Cardiac muscle cell (in vitro differentiated cells and primary cell): ENCODE data around the gene XXYLT1. TPM values are rescaled to one million over a fixed set of nuclear protein-coding genes. Genes with fewer than 3 reads are reported as not detected.
"Not testable (repeated sequence)": the region's sequence is repeated elsewhere in the genome, so short reads cannot be mapped to it uniquely, and the experiment has no call there.

ENCODE experiments used
- DNase-seq, 2 donors: peaks; one replicate each; pipeline versions ENCODE4 v3.0.0 to v3.0.0-alpha.2; 2010 to 2017; ENCODE audit warnings: low read depth in 1 of 2, low spot score in 1 of 2
- H3K27ac ChIP-seq: fragments of 200-600 bp; sonication (generic); 2 replicates; pipeline ENCODE4 v1.5.1; 2016
- H3K27me3 ChIP-seq: fragments of 200-600 bp; sonication (generic); 2 replicates; pipeline ENCODE4 v1.6.0; 2016; ENCODE audit warnings: control low read depth
- H3K36me3 ChIP-seq: fragments of 200-600 bp; sonication (generic); 2 replicates; pipeline ENCODE4 v1.5.1; 2016; ENCODE audit warnings: control low read depth
- H3K4me1 ChIP-seq: fragments of 200-600 bp; sonication (generic); 2 replicates; pipeline ENCODE4 v1.8.1; 2017; ENCODE audit warnings: low read depth, mild to moderate bottlenecking, mixed run types
- H3K4me3 ChIP-seq: fragments of 200-600 bp; sonication (generic); 2 replicates; pipeline ENCODE4 v1.5.1; 2016; ENCODE audit warnings: mild to moderate bottlenecking
- H3K9me3 ChIP-seq: fragments of 200-600 bp; sonication (generic); 2 replicates; pipeline ENCODE4 v1.5.1; 2017; ENCODE audit warnings: low read depth, mild to moderate bottlenecking, control low read depth
- CTCF ChIP-seq: IDR thresholded peaks from 2 replicates; pipeline ENCODE4 v1.5.1; 2012; ENCODE audit warnings: low read depth, mild to moderate bottlenecking, low read length
- polyA plus RNA-seq: library from polyadenylated mRNA; unstranded; fragments of >200 nt; fragmentation: Nextera tagmentation; extraction: Ambion mirVana; gene quantifications from 2 replicates; pipeline ENCODE4 v1.2.1, GENCODE V29; 2016
- total RNA-seq: library from RNA; depleted of rRNA; stranded (reverse); fragments of >200 nt; gene quantifications from 2 replicates; pipeline ENCODE4 v1.2.3, GENCODE V29; 2016

The XXYLT1 gene
- total and polyA plus RNA-seq, 2 experiments from 2014 or later: 52.5 to 62.2 TPM

GRCh38 chr3:195093731-195094130, 177.2 kb downstream of the XXYLT1 start:
- H3K27me3 ChIP-seq: no peaks in the 10 kb centered on the region
- peaks cover 21% of the 10 kb centered on the region for H3K4me1 ChIP-seq
- no peaks in the 10 kb centered on the region for H3K36me3 ChIP-seq
- no peak overlapping the region for H3K27ac ChIP-seq
- no peak overlapping the region for H3K4me3 ChIP-seq
- TF ChIP-seq CTCF: no peak
- DNase-seq: no peak
- no peaks in the 10 kb centered on the region for H3K9me3 ChIP-seq

DNA sequence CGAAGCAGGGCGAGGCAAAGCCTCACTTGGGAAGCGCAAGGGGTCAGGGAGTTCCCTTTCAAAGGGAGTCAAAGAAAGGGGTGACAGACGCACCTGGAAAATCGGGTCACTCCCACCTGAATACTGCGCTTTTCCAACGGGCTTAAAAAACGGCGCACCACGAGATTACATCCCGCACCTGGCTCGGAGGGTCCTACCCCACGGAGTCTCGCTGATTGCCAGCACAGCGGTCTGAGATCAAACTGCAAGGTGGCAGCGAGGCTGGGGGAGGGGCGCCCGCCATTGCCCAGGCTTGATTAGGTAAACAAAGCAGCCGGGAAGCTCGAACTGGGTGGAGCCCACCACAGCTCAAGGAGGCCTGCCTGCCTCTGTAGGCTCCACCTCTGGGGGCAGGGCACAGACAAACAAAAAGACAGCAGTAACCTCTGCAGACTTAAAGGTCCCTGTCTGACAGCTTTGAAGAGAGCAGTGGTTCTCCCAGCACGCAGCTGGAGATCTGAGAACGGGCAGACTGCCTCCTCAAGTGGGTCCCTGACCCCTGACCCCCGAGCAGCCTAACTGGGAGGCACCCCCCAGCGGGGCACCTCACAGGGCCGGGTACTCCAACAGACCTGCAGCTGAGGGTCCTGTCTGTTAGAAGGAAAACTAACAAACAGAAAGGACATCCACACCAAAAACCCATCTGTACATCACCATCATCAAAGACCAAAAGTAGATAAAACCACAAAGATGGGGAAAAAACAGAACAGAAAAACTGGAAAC, 182.9 kb downstream of the XXYLT1 start:
- not testable (repeated sequence) for H3K27me3 ChIP-seq
- peak overlapping the region; percentile 19 for H3K4me3 ChIP-seq

DNA sequence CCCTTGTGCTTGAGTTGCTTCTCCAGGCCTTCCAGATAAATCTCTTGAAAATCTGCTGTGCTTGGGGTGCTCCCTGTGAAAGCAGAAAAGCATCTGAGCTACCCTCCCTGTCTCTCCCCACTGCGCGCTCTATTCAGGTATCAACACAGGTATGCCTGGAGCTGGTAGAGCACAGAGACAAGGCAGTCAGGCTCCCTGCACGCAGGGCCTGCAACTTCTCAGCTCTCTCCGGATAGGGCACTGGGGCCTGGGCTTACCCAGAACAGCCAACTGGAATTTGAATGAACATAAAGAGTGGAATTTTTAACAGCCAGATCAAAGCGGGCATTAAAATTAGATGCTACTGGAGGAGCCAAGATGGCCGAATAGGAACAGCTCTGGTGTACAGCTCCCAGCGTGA, 183.6 kb downstream of the XXYLT1 start:
- Histone ChIP-seq H3K27ac (no peak overlapping the region), H3K4me3 (peak overlapping the region; percentile 19), H3K4me1 (peaks cover 9% of the 10 kb centered on the region), H3K9me3 (no peaks in the 10 kb centered on the region), H3K27me3 (no peaks in the 10 kb centered on the region), H3K36me3 (no peaks in the 10 kb centered on the region)
- no peak for TF ChIP-seq CTCF
- no peak for DNase-seq

More for the DNA sequence above, 182.9 kb downstream of the XXYLT1 start:
- not testable (repeated sequence) for H3K9me3 ChIP-seq, H3K36me3 ChIP-seq, DNase-seq, H3K4me1 ChIP-seq
- peak overlapping the region; percentile 15 for H3K27ac ChIP-seq

GRCh38 chr3:195086885-195087284, 184.1 kb downstream of the XXYLT1 start:
- H3K4me1 ChIP-seq: peaks cover 9% of the 10 kb centered on the region
- H3K9me3 ChIP-seq: no peaks in the 10 kb centered on the region
- no peak for DNase-seq
- no peaks in the 10 kb centered on the region for H3K36me3 ChIP-seq
- H3K27ac ChIP-seq: no peak overlapping the region
- no peak overlapping the region for H3K4me3 ChIP-seq
- no peak for TF ChIP-seq CTCF
- no peaks in the 10 kb centered on the region for H3K27me3 ChIP-seq

- TF ChIP-seq CTCF: no peak
- Histone ChIP-seq H3K27me3 (no peaks in the 10 kb centered on the region), H3K27ac (peak overlapping the region; percentile 43), H3K4me3 (no peak overlapping the region), H3K36me3 (no peaks in the 10 kb centered on the region), H3K9me3 (no peaks in the 10 kb centered on the region), H3K4me1 (peaks cover 9% of the 10 kb centered on the region)
- DNase-seq: no peak
Measured at GRCh38 chr3:195086341-195086740, 184.6 kb downstream of the XXYLT1 start.

DNA sequence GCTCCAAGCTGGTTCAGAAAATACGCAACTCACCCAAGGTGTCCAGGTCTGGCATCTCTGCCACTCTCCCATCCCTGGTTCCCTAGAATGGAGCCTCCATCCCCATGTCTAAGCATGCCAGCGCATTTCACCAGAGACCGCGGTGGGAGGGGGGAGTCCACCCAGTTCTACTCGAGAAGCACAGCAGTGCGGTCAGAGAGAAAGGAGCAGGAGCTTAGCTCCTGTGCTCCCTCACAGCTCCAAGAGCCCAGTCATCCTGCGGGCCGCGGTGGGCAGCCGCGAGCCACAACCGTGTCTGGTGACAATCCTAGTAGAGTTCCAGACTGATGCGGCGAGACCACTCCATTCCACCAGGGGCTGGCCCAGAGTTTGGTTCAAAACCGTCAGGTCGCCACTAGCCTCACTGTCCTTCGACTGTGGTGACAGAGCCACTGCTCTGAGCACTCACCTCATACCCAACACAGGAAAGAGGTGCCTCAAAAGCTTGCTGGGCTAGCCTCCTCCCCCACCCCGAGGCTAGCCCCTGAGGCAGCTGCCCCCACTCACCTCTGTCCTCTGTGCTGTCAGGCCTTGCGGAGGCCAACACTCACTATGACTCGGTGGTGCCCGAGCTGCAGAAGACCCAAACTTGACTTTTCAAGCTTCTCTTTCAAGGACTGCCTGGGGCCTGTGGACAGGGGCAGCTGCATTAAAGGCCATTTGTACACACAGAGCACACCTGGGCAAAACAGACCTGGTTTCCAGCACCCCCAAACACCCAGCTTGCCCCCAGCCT, 185.4 kb downstream of the XXYLT1 start:
- H3K36me3 ChIP-seq: no peaks in the 10 kb centered on the region
- TF ChIP-seq CTCF: no peak
- no peak overlapping the region for H3K27ac ChIP-seq
- no peaks in the 10 kb centered on the region for H3K9me3 ChIP-seq
- H3K4me1 ChIP-seq: peaks cover 12% of the 10 kb centered on the region
- no peak overlapping the region for H3K4me3 ChIP-seq
- no peak for DNase-seq
- H3K27me3 ChIP-seq: no peaks in the 10 kb centered on the region
